ENCODE results near the gene MAMLD1. TPM values are rescaled to one million over a fixed set of nuclear protein-coding genes. Genes with fewer than 3 reads are reported as not detected.

MAMLD1 gene
- total RNA-seq, 1 experiment from 2014 or later: 0.48 TPM

- H2AFZ ChIP-seq (ENCODE audit: low read length): no peak overlapping the region
- no peak overlapping the region for H3K18ac ChIP-seq (ENCODE audit: insufficient read length, low read depth, low read length)
- H3K79me2 ChIP-seq (ENCODE audit: insufficient read depth, low read length): 0 out of 2 replicates have a peak, but pooled peaks cover 2% of the 10 kb centered on the region
- no peak overlapping the region for H4K91ac ChIP-seq (ENCODE audit: insufficient read length, low read depth, low read length)
- H2BK20ac ChIP-seq (ENCODE audit: low read depth, low read length, poor library complexity, severe bottlenecking): no peak overlapping the region
- no peak overlapping the region for H3K23ac ChIP-seq (ENCODE audit: insufficient read length, low read depth, low read length)
- Mint-ChIP-seq H3K27me3 (ENCODE audit: low read depth) (no peaks in the 10 kb centered on the region; the same call in 1 of the 2 replicates), H3K9me3 (peaks cover 63 to 78% of the 10 kb centered on the region in 2 experiments), H3K4me3 (no peak overlapping the region), H3K4me1 (no peaks in the 10 kb centered on the region), H3K36me3 (ENCODE audit: insufficient read depth in 1 of 3, low read depth in 3 of 3) (peaks cover 0 to 2% (median 0%) of the 10 kb centered on the region in 3 experiments; a peak in 1 of 7 replicates), H3K27ac (no peak overlapping the region)
- no peaks in the 10 kb centered on the region for H4K20me1 ChIP-seq (ENCODE audit: control insufficient read depth, insufficient read depth, insufficient read length)
- H3K23me2 ChIP-seq (ENCODE audit: insufficient read length, low read depth, low read length, poor library complexity, severe bottlenecking): no peaks in the 10 kb centered on the region
- H2AK5ac ChIP-seq (ENCODE audit: insufficient read length, low read length): no peak overlapping the region
- DNase-seq: no peak
- no peak overlapping the region for H2BK5ac ChIP-seq (ENCODE audit: insufficient read length, low read length)
- H3K4ac ChIP-seq (ENCODE audit: low read depth, low read length): no peak overlapping the region
- no peak overlapping the region for H3K27ac ChIP-seq (ENCODE audit: insufficient read length, low read depth, low read length)
- no peak overlapping the region for H3K56ac ChIP-seq (ENCODE audit: insufficient read length, low read depth, low read length)
- H3K14ac ChIP-seq (ENCODE audit: insufficient read depth, low read length): no peak overlapping the region
- H3T11ph ChIP-seq (ENCODE audit: low read length): no peak overlapping the region
- H2BK15ac ChIP-seq (ENCODE audit: low read depth, low read length): no peak overlapping the region
- no peak overlapping the region for H2BK12ac ChIP-seq (ENCODE audit: insufficient read length, low read depth, low read length)
- no peaks in the 10 kb centered on the region for H3K79me1 ChIP-seq (ENCODE audit: insufficient read depth, low read depth, low read length, poor library complexity, severe bottlenecking)
- H4K5ac ChIP-seq (ENCODE audit: insufficient read length, low read depth, low read length): no peak overlapping the region
- H3K4me2 ChIP-seq (ENCODE audit: insufficient read depth, insufficient read length, low read length): no peak overlapping the region
- H2BK120ac ChIP-seq (ENCODE audit: low read depth, low read length, poor library complexity, severe bottlenecking): no peak overlapping the region
- no peak overlapping the region for H3K9ac ChIP-seq (ENCODE audit: extremely low read depth, insufficient read length, low read length)
- no peak overlapping the region for H4K8ac ChIP-seq (replicated peaks; ENCODE audit: insufficient read length, low read depth, low read length)
- TF ChIP-seq CTCF (conservative IDR thresholded peaks at IDR 0.05): no peak
- no peaks in the 10 kb centered on the region for H3K4me1 ChIP-seq (ENCODE audit: insufficient read depth, low read length)
- no peaks in the 10 kb centered on the region for H3K27me3 ChIP-seq (ENCODE audit: insufficient read depth, low read length)
- no peaks in the 10 kb centered on the region for H3K9me3 ChIP-seq (ENCODE audit: control insufficient read depth, low read depth, low read length)
These were observed 73.1 kb downstream of the MAMLD1 start for GRCh38 chrX:150436195-150436594.
